DMS53 (cell line): ENCODE measurements around the gene DOCK3.
"Not testable (repeated sequence)": the region's sequence is repeated elsewhere in the genome, so short reads cannot be mapped to it uniquely, and the experiment has no call there.

Experiments
- DNase-seq: peaks from one replicate; lab custom pipeline; 2025; lab: John Stamatoyannopoulos, UW

The DOCK3 gene

GRCh38 chr3:50890688-50891344, 216.1 kb downstream of the DOCK3 start:
- DNase-seq: no peak

- peak; percentile 2 for DNase-seq
These were observed 226.4 kb downstream of the DOCK3 start for GRCh38 chr3:50901097-50901496.

GRCh38 chr3:50912746-50913145, 238.0 kb downstream of the DOCK3 start:
- DNase-seq: no peak

DNA sequence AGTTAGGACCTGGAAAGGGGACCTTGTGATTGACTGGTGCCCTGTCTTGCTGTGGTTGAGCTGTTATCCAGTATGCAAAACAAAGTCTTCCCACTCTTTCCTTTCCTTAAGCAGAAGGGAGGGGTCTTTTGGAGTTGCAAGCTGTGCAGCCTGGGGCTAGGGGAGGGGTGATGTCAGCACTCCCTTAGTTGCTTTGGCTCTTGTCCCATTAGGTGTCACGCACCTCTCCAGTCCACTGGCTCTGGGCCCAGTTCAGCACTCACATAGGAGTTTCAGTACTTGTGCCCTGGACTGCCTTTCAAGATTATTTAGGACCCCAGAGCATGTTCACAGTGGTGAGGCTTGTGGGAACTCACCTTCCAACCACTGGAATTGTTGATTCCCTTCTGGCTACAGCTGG, 238.5 kb downstream of the DOCK3 start:
- DNase-seq: no peak

DNA sequence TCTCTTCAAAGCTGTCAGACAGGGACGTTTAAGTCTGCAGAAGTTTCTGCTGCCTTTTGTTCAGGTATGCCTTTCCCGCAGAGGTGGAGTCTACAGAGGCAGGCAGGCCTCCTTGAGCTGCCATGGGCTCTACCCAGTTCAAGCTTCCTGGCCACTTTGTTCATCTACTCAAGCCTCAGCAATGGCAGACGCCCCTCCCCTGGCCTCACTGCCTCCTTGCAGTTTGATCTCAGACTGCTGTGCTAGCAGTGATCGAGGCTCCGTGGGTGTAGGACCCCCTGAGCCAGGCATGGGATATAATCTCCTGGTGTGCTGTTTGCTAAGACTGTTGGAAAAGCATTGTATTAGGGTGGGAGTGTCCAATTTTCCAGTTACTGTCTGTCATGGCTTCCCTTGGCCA, 247.3 kb downstream of the DOCK3 start:
- DNase-seq: not testable (repeated sequence)

GRCh38 chr3:50923955-50924354, 249.2 kb downstream of the DOCK3 start:
- no peak for DNase-seq

DNA sequence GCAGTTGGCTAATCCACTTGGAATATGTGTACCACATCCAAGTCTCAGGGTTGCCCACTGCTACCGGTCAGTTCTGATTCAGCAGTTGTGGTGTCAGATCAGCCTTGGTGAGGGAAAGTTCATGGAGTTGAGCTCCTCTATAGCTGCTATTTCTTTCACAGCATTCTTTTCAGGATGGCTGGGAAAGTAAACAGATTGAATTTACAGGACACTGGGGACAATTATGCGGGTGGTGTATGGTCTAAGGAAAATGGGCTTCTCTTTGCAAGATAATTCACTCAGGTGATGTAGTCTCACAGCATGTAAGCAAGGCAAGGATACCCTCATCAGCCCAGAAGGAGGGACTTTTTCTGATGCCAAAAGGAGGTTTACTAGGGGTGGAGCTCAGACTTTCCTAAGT, 249.9 kb downstream of the DOCK3 start:
- no peak for DNase-seq

GRCh38 chr3:50926868-50927267, 252.1 kb downstream of the DOCK3 start:
- no peak for DNase-seq

DNA sequence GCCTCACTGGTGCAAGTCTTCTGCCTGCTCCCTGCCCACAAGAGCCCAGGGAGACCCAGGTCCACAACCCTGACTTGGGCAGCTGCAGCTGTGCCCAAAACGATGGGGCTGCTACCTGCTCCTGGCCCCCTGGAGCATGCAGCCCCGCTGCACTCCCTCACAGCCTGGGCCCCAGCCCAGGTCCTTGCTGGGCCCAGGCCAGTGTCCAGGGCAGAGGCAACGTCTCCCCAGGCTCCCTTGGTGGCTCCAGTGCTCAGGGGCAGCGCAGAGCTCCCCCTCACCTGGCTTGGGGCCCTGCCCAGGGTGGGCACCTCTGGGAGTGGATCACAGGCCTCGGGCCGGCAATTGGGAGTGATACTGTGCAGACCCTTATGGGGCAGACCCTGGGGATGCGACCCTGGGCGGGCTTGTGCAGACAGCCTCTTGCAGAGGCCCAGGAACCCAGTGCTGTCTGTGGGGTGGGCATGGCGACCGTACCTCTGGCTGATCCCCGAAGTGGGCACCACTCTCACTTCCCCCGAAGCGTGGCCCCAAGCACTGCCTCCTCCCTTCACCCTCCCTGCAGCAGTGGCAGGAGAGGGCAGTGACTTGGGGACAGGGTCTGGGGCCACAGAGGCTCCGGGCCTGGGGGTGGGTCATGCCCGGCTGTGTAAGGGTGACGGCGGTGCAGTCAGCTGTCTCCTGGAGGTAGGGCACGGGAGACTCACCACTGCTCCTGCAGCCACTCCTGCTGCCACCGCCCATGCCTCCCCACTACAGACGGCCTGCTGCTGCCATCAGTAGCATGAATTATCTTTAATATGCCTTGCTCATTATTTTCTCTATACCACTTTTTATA, 255.9 kb downstream of the DOCK3 start:
- DNase-seq: no peak

- not testable (repeated sequence) for DNase-seq
These were observed 258.2 kb downstream of the DOCK3 start for GRCh38 chr3:50932918-50933317.

DNA sequence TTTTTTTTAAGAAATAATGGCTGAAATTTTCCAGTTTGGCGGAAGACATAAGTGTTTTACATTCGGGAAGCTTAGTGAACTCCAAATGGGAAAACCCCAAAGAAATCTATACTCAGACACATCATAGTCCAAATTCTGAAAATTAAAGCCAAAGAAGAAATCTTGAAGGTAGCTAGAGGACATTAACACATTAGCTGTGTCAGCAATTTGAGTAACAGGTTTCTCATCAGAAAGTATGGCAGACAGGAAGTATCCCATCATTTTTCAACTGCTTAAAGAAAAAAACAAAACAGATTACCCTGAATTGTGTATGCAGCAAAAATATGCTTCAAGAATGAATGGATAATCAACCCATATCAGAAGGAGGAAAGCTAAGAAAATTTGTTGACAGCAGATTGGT, 261.7 kb downstream of the DOCK3 start:
- DNase-seq: no peak

DNA sequence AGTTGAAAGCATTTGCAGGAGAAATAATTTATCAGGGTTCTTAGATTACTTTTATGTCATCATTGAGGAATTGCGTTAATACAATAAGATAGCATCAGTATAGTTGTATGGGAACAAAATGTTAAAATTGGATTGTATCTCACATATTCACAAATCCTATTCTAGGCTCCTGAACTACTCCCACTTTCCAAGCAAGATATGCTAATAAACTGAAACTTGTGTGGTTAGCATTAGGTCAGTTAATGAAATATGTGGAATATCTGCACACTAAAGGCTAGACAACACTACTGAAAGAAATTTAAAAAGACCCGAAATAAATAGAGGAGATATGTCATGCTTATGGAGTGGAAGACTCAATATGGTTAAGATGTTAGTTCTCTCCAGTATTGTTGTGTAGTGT, 272.7 kb downstream of the DOCK3 start:
- DNase-seq: no peak

- no peak for DNase-seq
These were observed 275.9 kb downstream of the DOCK3 start for GRCh38 chr3:50950591-50950990.

GRCh38 chr3:50953825-50954414, 279.2 kb downstream of the DOCK3 start:
- no peak for DNase-seq

DNA sequence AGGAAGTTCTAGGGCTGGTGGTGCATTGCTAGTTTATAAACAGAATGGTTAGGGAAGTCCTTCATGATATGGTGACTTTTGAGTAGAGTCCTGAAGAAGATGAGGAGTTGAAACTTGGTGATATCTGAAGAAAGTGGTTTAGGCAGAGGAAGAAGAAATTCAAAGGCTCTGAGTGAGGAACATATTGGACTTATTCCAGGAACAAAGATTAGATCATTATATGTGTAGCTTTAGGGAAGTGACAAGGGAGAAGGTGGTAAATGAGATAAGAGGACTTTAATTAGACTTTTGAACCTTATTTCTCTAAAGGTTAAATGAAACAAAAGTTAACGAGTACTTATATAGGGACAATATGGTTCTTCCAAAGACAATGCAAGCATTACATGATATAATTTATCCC, 286.7 kb downstream of the DOCK3 start:
- DNase-seq: no peak

DNA sequence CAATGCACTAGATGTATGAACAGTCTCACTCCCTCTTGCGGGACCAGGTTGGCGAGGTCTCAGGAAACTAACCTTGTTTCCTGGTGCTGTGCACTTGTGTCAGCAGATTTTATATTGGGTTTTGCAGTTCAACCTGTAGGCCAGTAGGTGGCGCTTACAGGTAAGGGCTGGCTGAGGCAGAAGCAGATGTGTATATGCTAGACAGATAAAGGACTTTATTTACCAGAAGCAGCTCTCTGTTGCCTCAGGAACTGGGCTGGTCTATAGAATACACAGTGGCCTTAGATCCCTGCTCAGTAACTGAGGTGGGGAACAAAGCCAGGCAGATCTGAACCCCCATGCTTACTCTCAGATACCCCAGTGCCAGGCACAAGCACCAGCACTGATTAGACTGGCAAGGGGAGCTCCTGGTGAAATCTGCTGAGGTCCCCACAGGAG, 296.8 kb downstream of the DOCK3 start:
- peak; percentile 77 for DNase-seq

DNA sequence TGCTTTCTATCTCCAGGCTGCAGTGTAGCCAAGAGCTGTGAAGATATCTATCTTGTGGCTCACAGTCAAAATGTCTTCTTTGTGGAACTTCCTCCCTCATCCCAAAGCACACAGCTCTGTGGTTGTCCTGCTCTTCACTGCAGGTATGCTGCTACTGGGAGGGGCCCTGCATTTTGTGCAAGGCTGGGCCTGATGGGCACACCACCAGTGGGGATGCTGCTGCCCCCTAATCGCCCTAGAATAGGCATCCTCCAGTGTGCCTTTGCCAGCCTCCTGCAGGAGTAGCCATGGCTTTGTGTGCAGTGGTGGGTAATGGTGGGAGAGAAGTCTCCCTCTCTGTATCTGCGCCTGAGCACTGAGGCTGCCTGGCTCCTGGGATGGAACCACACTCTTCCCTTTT, 297.3 kb downstream of the DOCK3 start:
- DNase-seq: no peak

DNA sequence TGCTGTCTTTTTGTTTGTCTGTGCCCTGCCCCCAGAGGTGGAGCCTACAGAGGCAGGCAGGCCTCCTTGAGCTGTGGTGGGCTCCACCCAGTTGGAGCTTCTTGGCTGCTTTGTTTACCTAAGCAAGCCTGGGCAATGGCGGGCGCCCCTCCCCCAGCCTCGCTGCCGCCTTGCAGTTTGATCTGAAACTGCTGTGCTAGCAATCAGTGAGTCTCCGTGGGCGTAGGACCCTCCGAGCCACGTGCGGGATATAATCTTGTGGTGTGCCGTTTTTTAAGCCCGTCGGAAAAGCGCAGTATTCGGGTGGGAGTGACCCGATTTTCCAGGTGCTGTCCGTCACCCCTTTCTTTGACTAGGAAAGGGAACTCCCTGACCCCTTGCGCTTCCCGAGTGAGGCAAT, 303.9 kb downstream of the DOCK3 start:
- DNase-seq: not testable (repeated sequence)

- DNase-seq: peak; percentile 39
These were observed 304.4 kb downstream of the DOCK3 start for GRCh38 chr3:50978991-50979667.

- DNase-seq: no peak
These were observed 308.0 kb downstream of the DOCK3 start for GRCh38 chr3:50982540-50983325.

- no peak for DNase-seq
These were observed 309.2 kb downstream of the DOCK3 start for GRCh38 chr3:50983887-50984286.

- no peak for DNase-seq
These were observed 311.2 kb downstream of the DOCK3 start for GRCh38 chr3:50985893-50986292.
